ENCODE measurements around the gene ITGB5. TPM values are rescaled to one million over a fixed set of nuclear protein-coding genes. Genes with fewer than 3 reads are reported as not detected.
A peak's percentile ranks its signal among the peaks of the same experiment; 100 is the strongest.

ITGB5 gene
- total RNA-seq, 4 donors from 2014 or later = 159 to 397 (median 245) TPM

DNA sequence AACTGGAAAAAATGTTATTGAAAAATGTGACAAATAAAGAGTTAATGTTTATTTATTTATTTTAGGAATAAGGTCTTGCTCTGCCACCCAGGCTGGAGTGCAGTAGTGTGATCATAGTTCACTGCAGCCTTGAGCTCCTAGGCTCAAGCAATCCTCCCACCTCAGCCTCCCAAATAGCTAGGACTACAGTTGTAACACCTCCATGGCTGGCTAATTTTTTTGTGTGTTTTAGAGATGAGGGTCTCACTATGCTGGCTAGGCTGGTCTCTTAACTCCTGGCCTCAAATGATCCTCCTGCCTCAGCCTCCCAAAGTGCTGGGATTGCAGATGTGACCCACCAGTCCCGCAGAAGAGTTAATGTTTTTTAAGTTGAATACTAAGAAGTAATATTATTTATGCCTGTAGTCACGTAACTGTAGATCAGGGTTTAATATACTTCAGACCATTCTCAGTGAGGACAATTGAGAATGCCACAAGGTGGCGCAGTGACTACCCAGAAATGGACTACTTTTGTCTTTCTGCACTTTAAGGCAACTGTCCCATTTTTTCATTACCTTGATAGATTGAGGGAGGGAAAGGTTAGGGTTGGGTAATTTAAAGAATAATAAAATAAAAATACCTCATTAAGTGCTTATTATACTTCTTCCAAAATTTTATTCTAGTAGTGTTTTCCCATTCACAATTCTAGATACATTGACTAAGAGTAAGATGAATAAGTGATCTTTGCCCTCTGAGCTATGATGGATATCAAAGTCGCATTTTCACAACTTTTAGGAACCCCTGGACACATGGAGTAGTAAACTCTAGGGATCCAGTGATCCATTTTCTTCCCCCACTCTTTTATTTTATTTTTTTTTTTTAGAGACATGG, 41.4 kb upstream of the ITGB5 start:
- Histone ChIP-seq H3K36me3 (no peaks in the 10 kb centered on the region), H3K4me3 (no peak overlapping the region), H3K27me3 (no peaks in the 10 kb centered on the region), H3K9me3 (no peaks in the 10 kb centered on the region), H3K4me1 (no peaks in the 10 kb centered on the region), H3K27ac (no peak overlapping the region)
- 27% methylated on average over 4 of the region's 4 CpGs for WGBS
- DNase-seq (ENCODE audit: low spot score in 2 of 2) = peak; percentile 65 to 82
- TF ChIP-seq CTCF (IDR thresholded peaks at IDR 0.05) (peak; percentile 59 to 63), POLR2AphosphoS5 (IDR thresholded peaks at IDR 0.05) (no peak)

DNA sequence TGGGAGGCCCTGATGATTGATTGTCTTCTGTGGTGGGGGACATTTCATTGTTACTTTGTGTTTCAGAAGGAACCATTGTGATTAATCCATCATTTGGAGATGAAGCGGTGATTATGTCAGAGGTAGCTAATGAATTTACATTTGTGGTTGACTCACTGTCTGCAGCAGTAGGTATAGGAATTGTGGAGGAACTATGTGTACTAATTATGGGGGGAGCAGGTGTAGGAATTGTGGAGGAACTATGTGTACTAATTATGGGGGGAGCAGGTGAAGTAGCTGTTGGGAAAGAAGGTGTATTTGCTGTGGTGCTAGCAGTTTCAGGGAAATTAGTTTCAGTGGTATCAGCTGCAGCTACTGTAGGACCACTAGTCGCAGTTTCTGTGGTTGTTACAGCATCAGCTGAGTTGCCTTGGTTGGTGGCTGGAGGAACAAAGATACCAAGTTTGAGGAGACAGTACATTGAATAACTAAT, 40.4 kb upstream of the ITGB5 start:
- DNase-seq (ENCODE audit: low spot score in 2 of 2) = no peak
- TF ChIP-seq POLR2A (IDR thresholded peaks at IDR 0.05) = no peak
- TF ChIP-seq CTCF (IDR thresholded peaks at IDR 0.05) = no peak
- no peak for TF ChIP-seq EP300 (IDR thresholded peaks at IDR 0.05)
- no peak for TF ChIP-seq POLR2AphosphoS5 (IDR thresholded peaks at IDR 0.05)
- Histone ChIP-seq H3K27me3 (no peaks in the 10 kb centered on the region), H3K4me3 (no peak overlapping the region), H3K36me3 (no peaks in the 10 kb centered on the region), H3K4me1 (no peaks in the 10 kb centered on the region), H3K9me3 (no peaks in the 10 kb centered on the region), H3K27ac (no peak overlapping the region)
- WGBS = 96% methylated on average over 2 of the region's 2 CpGs

DNA sequence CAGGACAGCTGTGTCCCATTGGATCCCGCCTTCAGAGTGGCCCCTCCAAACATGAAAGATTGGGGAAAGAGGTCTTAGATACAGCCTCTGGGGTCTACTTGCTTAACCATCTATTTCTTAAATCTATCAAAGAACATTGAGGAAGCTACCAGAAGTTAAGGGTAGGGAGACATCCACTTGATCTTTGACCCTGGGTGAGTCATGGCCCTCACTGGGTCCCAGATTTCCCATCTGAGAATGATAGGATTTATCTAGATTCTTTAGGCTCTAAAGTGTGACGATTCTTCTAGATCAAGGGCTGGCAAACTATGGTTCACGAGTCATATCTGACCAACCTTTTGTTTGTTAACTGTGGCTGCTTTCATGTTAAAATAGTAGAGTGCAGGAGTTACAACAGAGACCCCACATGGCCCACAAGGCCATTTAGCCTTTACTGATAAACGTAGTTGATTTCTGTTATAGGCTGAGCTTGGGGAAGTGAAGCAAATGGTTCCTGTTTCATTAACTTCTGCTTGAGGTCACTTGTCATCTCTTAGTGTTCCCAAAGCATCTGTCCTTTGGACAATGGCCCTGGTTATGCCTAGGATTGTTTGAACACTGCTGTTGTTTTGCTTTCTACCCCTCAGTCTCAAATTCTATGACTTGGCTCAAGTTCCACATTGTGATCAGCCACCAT, 39.4 kb upstream of the ITGB5 start:
- WGBS = 85% methylated on average over 4 of the region's 4 CpGs
- no peak overlapping the region for H3K4me3 ChIP-seq
- H3K9me3 ChIP-seq = no peaks in the 10 kb centered on the region
- TF ChIP-seq POLR2AphosphoS5 (IDR thresholded peaks at IDR 0.05) (no peak), POLR2A (IDR thresholded peaks at IDR 0.05) (no peak), EP300 (IDR thresholded peaks at IDR 0.05) (no peak), CTCF (IDR thresholded peaks at IDR 0.05) (no peak)
- H3K27ac ChIP-seq = no peak overlapping the region
- H3K36me3 ChIP-seq = no peaks in the 10 kb centered on the region
- H3K27me3 ChIP-seq = no peaks in the 10 kb centered on the region
- DNase-seq (ENCODE audit: low spot score in 2 of 2) = no peak
- no peaks in the 10 kb centered on the region for H3K4me1 ChIP-seq

DNA sequence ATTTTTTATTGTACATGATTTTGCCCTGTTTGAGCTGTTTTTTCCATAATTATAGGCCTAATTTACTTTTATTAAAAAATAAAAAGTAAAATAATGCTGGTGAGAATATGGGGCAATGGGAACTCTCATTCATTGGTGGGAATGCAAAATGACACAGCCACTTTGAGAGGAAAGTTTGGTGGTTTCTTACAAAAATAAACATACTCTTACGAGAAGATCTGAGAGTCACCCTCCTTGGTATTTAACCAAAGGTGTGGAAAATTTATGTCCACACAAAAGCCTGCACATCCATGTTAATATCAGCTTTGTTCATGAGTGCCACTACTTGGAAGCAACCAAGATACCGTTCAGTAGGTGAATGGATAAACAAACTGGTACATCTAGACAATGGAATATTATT, 37.6 kb upstream of the ITGB5 start:
- no peak for TF ChIP-seq POLR2A (IDR thresholded peaks at IDR 0.05)
- TF ChIP-seq CTCF (IDR thresholded peaks at IDR 0.05) = no peak
- no peak for TF ChIP-seq EP300 (IDR thresholded peaks at IDR 0.05)
- TF ChIP-seq POLR2AphosphoS5 (IDR thresholded peaks at IDR 0.05) = no peak
- Histone ChIP-seq H3K4me1 (no peaks in the 10 kb centered on the region), H3K27ac (no peak overlapping the region), H3K9me3 (no peaks in the 10 kb centered on the region), H3K4me3 (no peak overlapping the region), H3K36me3 (no peaks in the 10 kb centered on the region), H3K27me3 (no peaks in the 10 kb centered on the region)
- DNase-seq (ENCODE audit: low spot score in 2 of 2) = no peak
- 93% methylated on average over 2 of the region's 2 CpGs for WGBS

DNA sequence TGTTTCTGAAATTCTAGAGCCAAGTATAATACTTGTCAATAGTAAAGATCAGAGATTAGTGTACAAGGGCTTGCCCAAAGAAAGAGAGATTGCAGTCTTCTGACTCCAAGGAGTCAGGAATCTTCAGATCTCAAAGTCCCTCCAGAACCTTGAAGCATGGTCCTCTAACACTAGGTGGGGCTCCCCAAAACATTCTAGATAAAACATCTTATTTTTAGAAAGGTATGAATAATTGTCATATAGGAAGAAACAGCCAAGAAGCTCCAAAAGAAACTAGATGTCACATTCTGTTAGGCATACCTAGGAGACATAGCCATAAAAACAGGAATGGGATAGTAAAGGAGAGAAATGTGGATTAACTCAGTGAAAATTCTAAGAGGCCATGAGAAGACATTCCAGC, 36.7 kb upstream of the ITGB5 start:
- H3K27me3 ChIP-seq = no peaks in the 10 kb centered on the region
- H3K9me3 ChIP-seq = no peaks in the 10 kb centered on the region
- no peak overlapping the region for H3K4me3 ChIP-seq
- DNase-seq (ENCODE audit: low spot score in 2 of 2) = no peak
- no peak for TF ChIP-seq POLR2AphosphoS5 (IDR thresholded peaks at IDR 0.05)
- TF ChIP-seq POLR2A (IDR thresholded peaks at IDR 0.05) = no peak
- no peak for TF ChIP-seq EP300 (IDR thresholded peaks at IDR 0.05)
- TF ChIP-seq CTCF (IDR thresholded peaks at IDR 0.05) = no peak
- no peak overlapping the region for H3K27ac ChIP-seq
- no peaks in the 10 kb centered on the region for H3K4me1 ChIP-seq
- no peaks in the 10 kb centered on the region for H3K36me3 ChIP-seq

Data from suprapubic skin (tissue), 4 donors.